ENCODE data around the gene SFTPB. TPM values are rescaled to one million over a fixed set of nuclear protein-coding genes. Genes with fewer than 3 reads are reported as not detected.
"Not testable (repeated sequence)": the region's sequence is repeated elsewhere in the genome, so short reads cannot be mapped to it uniquely, and the experiment has no call there.

Gene SFTPB
- total RNA-seq, 1 donor from 2014 or later: not detected

- H3K27ac ChIP-seq: no peak overlapping the region
- H4K20me1 ChIP-seq (ENCODE audit: low read depth): peaks cover 37% of the 10 kb centered on the region
- H3K9me3 ChIP-seq (ENCODE audit: low read depth): no peaks in the 10 kb centered on the region
- H3K27me3 ChIP-seq: no peaks in the 10 kb centered on the region
- H2AFZ ChIP-seq (replicated peaks): no peak overlapping the region
- peaks cover 2% of the 10 kb centered on the region for H3K27me3 Mint-ChIP-seq (ENCODE audit: insufficient read depth, low read depth)
- H3K36me3 ChIP-seq: peaks cover 15% of the 10 kb centered on the region
- no peak overlapping the region for H3K4me3 ChIP-seq
- no peak overlapping the region for H3K27ac Mint-ChIP-seq
- H3K4me1 Mint-ChIP-seq: peaks cover 15% of the 10 kb centered on the region
- H3K9ac ChIP-seq: no peak overlapping the region
- no peaks in the 10 kb centered on the region for H3K9me3 Mint-ChIP-seq
- no peak for TF ChIP-seq CTCF (IDR thresholded peaks at IDR 0.05)
- no peak for TF ChIP-seq EZH2 (IDR thresholded peaks at IDR 0.05)
- TF ChIP-seq EZH2phosphoT487 (IDR thresholded peaks at IDR 0.05): no peak
- H3K4me3 Mint-ChIP-seq: no peak overlapping the region
- peaks cover 6% of the 10 kb centered on the region for H3F3A ChIP-seq (ENCODE audit: low read depth)
- DNase-seq (ENCODE audit: low spot score): no peak
- H3K36me3 Mint-ChIP-seq: peaks cover 16% of the 10 kb centered on the region
- peaks cover 10% of the 10 kb centered on the region for H3K4me1 ChIP-seq
- peaks cover 58% of the 10 kb centered on the region for H3K79me2 ChIP-seq (ENCODE audit: low read depth)
- H3K4me2 ChIP-seq: no peak overlapping the region
Measured at GRCh38 chr2:85619617-85620016, 48.4 kb downstream of the SFTPB start.

- Mint-ChIP-seq H3K4me1 (peaks cover 15% of the 10 kb centered on the region), H3K4me3 (peak overlapping the region; percentile 95)
- not testable (repeated sequence) for H3K27me3 ChIP-seq; DNase-seq (ENCODE audit: low spot score); H3K27ac Mint-ChIP-seq; H3K36me3 ChIP-seq; H3K27ac ChIP-seq; H2AFZ ChIP-seq (replicated peaks); H3K9me3 ChIP-seq (ENCODE audit: low read depth); H3K27me3 Mint-ChIP-seq (ENCODE audit: insufficient read depth, low read depth); H3K4me1 ChIP-seq; H3K9me3 Mint-ChIP-seq; H3K36me3 Mint-ChIP-seq
- H4K20me1 ChIP-seq (ENCODE audit: low read depth): peaks cover 37% of the 10 kb centered on the region
- H3K4me3 ChIP-seq: peak overlapping the region; percentile 88
- H3K79me2 ChIP-seq (ENCODE audit: low read depth): peaks cover 58% of the 10 kb centered on the region
- peak overlapping the region; percentile 98 for H3K4me2 ChIP-seq
- peaks cover 24% of the 10 kb centered on the region for H3F3A ChIP-seq (ENCODE audit: low read depth)
- peak overlapping the region; percentile 24 for H3K9ac ChIP-seq
Measured at GRCh38 chr2:85617723-85618122, 50.3 kb downstream of the SFTPB start.

GRCh38 chr2:85615413-85615728 is 52.6 kb downstream of the SFTPB start:
- peaks cover 10% of the 10 kb centered on the region for H3K4me1 ChIP-seq
- H3K9ac ChIP-seq: no peak overlapping the region
- H3F3A ChIP-seq (ENCODE audit: low read depth): peaks cover 29% of the 10 kb centered on the region
- peaks cover 61% of the 10 kb centered on the region for H3K79me2 ChIP-seq (ENCODE audit: low read depth)
- H3K36me3 ChIP-seq: peaks cover under 1% of the 10 kb centered on the region
- Mint-ChIP-seq H3K4me1 (peaks cover 19% of the 10 kb centered on the region), H3K27ac (no peak overlapping the region), H3K36me3 (no peaks in the 10 kb centered on the region), H3K9me3 (no peaks in the 10 kb centered on the region), H3K4me3 (peak overlapping the region; percentile 95), H3K27me3 (ENCODE audit: insufficient read depth, low read depth) (peaks cover 3% of the 10 kb centered on the region)
- H3K9me3 ChIP-seq (ENCODE audit: low read depth): no peaks in the 10 kb centered on the region
- no peak for TF ChIP-seq CTCF (IDR thresholded peaks at IDR 0.05)
- no peak for TF ChIP-seq EZH2 (IDR thresholded peaks at IDR 0.05)
- TF ChIP-seq EZH2phosphoT487 (IDR thresholded peaks at IDR 0.05): no peak
- H3K4me2 ChIP-seq: peak overlapping the region; percentile 98
- H3K27ac ChIP-seq: no peak overlapping the region
- DNase-seq (ENCODE audit: low spot score): no peak
- no peak overlapping the region for H2AFZ ChIP-seq (replicated peaks)
- no peaks in the 10 kb centered on the region for H3K27me3 ChIP-seq
- H3K4me3 ChIP-seq: peak overlapping the region; percentile 88
- peaks cover 32% of the 10 kb centered on the region for H4K20me1 ChIP-seq (ENCODE audit: low read depth)

GRCh38 chr2:85614757-85615156 is 53.2 kb downstream of the SFTPB start:
- Histone ChIP-seq H4K20me1 (ENCODE audit: low read depth) (peaks cover 32% of the 10 kb centered on the region), H3F3A (ENCODE audit: low read depth) (peaks cover 27% of the 10 kb centered on the region), H3K79me2 (ENCODE audit: low read depth) (peaks cover 59% of the 10 kb centered on the region)
- H3K4me1 ChIP-seq; H3K27ac Mint-ChIP-seq; H3K4me2 ChIP-seq; H3K9me3 ChIP-seq (ENCODE audit: low read depth); H2AFZ ChIP-seq (replicated peaks); H3K4me3 ChIP-seq; DNase-seq (ENCODE audit: low spot score); H3K36me3 ChIP-seq; H3K9me3 Mint-ChIP-seq; H3K9ac ChIP-seq; H3K27me3 Mint-ChIP-seq (ENCODE audit: insufficient read depth, low read depth); H3K27me3 ChIP-seq; H3K27ac ChIP-seq; H3K36me3 Mint-ChIP-seq: not testable (repeated sequence)
- Mint-ChIP-seq H3K4me1 (peaks cover 23% of the 10 kb centered on the region), H3K4me3 (peak overlapping the region; percentile 71)
